GM23338 (cell line): ENCODE data around the gene CUBN. TPM values are rescaled to one million over a fixed set of nuclear protein-coding genes. Genes with fewer than 3 reads are reported as not detected.

Source experiments
- ATAC-seq: fragments of 200-7000 bp; cut with Tn5 transposase; 3 replicates; pipeline ENCODE4 v1.9.1; 2020
- DNase-seq: peaks from one replicate; pipeline ENCODE4 v3.0.0-alpha.2; 2015; ENCODE audit warnings: low spot score
- H2AFZ ChIP-seq: fragments of 200-600 bp; sonication (generic); 2 replicates; pipeline ENCODE4 v1.8.0; 2016; ENCODE audit warnings: antibody characterized with exemption, mild to moderate bottlenecking, moderate library complexity
- H3F3A ChIP-seq: fragments of 200-600 bp; sonication (generic); replicated peaks from 2 replicates; pipeline ENCODE4 v1.8.0; 2017; ENCODE audit warnings: antibody characterized with exemption, mixed run types, low read depth
- H3K27ac ChIP-seq: fragments of 200-600 bp; sonication (generic); 2 replicates; pipeline ENCODE4 v1.6.1; 2016; ENCODE audit warnings: low read depth
- H3K27me3 ChIP-seq: fragments of 200-600 bp; sonication (generic); 2 replicates; pipeline ENCODE4 v1.8.0; 2016; ENCODE audit warnings: mild to moderate bottlenecking, mixed run types, moderate library complexity; ENCODE audit not compliant: insufficient read depth
- H3K36me3 ChIP-seq: fragments of 200-600 bp; sonication (generic); 2 replicates; pipeline ENCODE4 v1.8.0; 2016; ENCODE audit warnings: mild to moderate bottlenecking; ENCODE audit not compliant: insufficient read depth
- H3K4me1 ChIP-seq: fragments of 200-600 bp; sonication (generic); 2 replicates; pipeline ENCODE4 v1.8.0; 2016; ENCODE audit warnings: mild to moderate bottlenecking, moderate library complexity; ENCODE audit not compliant: insufficient read depth
- H3K4me2 ChIP-seq: fragments of 200-600 bp; sonication (generic); 2 replicates; pipeline ENCODE4 v1.7.1; 2017; ENCODE audit warnings: mixed run types
- H3K4me3 ChIP-seq: fragments of 200-600 bp; sonication (generic); 2 replicates; pipeline ENCODE4 v1.6.1; 2016; ENCODE audit warnings: mixed run types
- H3K79me2 ChIP-seq: fragments of 200-600 bp; sonication (generic); replicated peaks from 2 replicates; pipeline ENCODE4 v1.8.0; 2017; ENCODE audit warnings: mild to moderate bottlenecking; ENCODE audit not compliant: insufficient read depth
- H3K9me2 ChIP-seq: fragments of 200-600 bp; sonication (generic); 2 replicates; pipeline ENCODE4 v1.8.0; 2017; ENCODE audit not compliant: insufficient read depth
- H4K20me1 ChIP-seq: fragments of 200-600 bp; sonication (generic); replicated peaks from 2 replicates; pipeline ENCODE4 v1.8.0; 2017; ENCODE audit warnings: mild to moderate bottlenecking; ENCODE audit not compliant: insufficient read depth
- H3K27ac Mint-ChIP-seq: 2 replicates; pipeline ENCODE4 v1.8.0; 2020; ENCODE audit warnings: inconsistent platforms, mild to moderate bottlenecking, moderate library complexity, mixed read lengths
- H3K27me3 Mint-ChIP-seq: 3 replicates; pipeline ENCODE4 v1.8.0; 2022; ENCODE audit warnings: low read depth, mild to moderate bottlenecking, moderate library complexity, mixed read lengths, inconsistent platforms; ENCODE audit not compliant: insufficient read depth, poor library complexity
- H3K36me3 Mint-ChIP-seq: 3 replicates; pipeline ENCODE4 v1.8.0; 2021; ENCODE audit warnings: low read depth, mild to moderate bottlenecking, inconsistent platforms, moderate library complexity, mixed read lengths
- H3K4me1 Mint-ChIP-seq: 3 replicates; pipeline ENCODE4 v1.8.0; 2020; ENCODE audit warnings: mild to moderate bottlenecking, inconsistent platforms, mixed read lengths
- H3K4me3 Mint-ChIP-seq: 3 replicates; pipeline ENCODE4 v1.8.0; 2021; ENCODE audit warnings: moderate library complexity, mild to moderate bottlenecking, inconsistent platforms, mixed read lengths
- H3K9me3 Mint-ChIP-seq: 3 replicates; pipeline ENCODE4 v1.8.0; 2020; ENCODE audit warnings: moderate library complexity, mild to moderate bottlenecking, inconsistent platforms, mixed read lengths
- CTCF ChIP-seq, 2 experiments: fragments of 200-600 bp in 1 of 2; sonication (generic) in 1 of 2; conservative IDR thresholded peaks; 2 replicates each; pipeline versions ENCODE4 v1.5.1 to v1.6.1; 2016 to 2017; ENCODE audit warnings: antibody characterized with exemption in 2 of 2, low read depth in 2 of 2, mild to moderate bottlenecking in 2 of 2, moderate library complexity in 1 of 2
- EZH2 ChIP-seq: fragments of 200-600 bp; sonication (generic); IDR thresholded peaks from one replicate; pipeline ENCODE4 v1.8.0; 2017; ENCODE audit warnings: antibody characterized with exemption, mild to moderate bottlenecking, low read depth; ENCODE audit not compliant: unreplicated experiment
- EZH2phosphoT487 ChIP-seq: fragments of 200-600 bp; sonication (generic); IDR thresholded peaks from one replicate; pipeline ENCODE4 v1.8.1; 2018; ENCODE audit warnings: antibody characterized with exemption; ENCODE audit not compliant: unreplicated experiment
- JUNB ChIP-seq: IDR thresholded peaks from one replicate; pipeline ENCODE4 v1.6.1; 2016; ENCODE audit warnings: antibody characterized with exemption; ENCODE audit not compliant: unreplicated experiment
- POLR2AphosphoS5 ChIP-seq: IDR thresholded peaks from 2 replicates; pipeline ENCODE4 v1.6.1; 2016; ENCODE audit warnings: antibody characterized with exemption, low read depth
- ZNF114 ChIP-seq: fragments of 250-450 bp; sonication (Bioruptor Pico); IDR thresholded peaks from 2 replicates; pipeline ENCODE4 v1.5.0; 2020; ENCODE audit warnings: mild to moderate bottlenecking, moderate library complexity
- ZNF331 ChIP-seq: fragments of 250-450 bp; sonication (Bioruptor Pico); IDR thresholded peaks from 2 replicates; pipeline ENCODE4 v1.5.0; 2020; ENCODE audit warnings: low read depth, mild to moderate bottlenecking, moderate library complexity
- polyA plus RNA-seq: library from polyadenylated mRNA; unstranded; fragments of >200 nt; fragmentation: Nextera tagmentation; extraction: Ambion mirVana; gene quantifications from 2 replicates; pipeline ENCODE4 v1.2.1, GENCODE V29; 2016
- total RNA-seq: library from RNA; depleted of rRNA; stranded (reverse); fragments of >200 nt; shearing (Covaris generic); gene quantifications from 2 replicates; pipeline ENCODE4 v1.2.3, GENCODE V29; 2014
- TF ChIP-seq, protein P1 (sequence below): IDR thresholded peaks from one replicate; pipeline ENCODE4 v1.6.1; 2018; ENCODE audit warnings: antibody characterized with exemption; ENCODE audit not compliant: unreplicated experiment
- TF ChIP-seq, protein P2 (sequence below): IDR thresholded peaks from 2 replicates; pipeline ENCODE4 v1.6.1; 2016; ENCODE audit warnings: antibody characterized with exemption

Gene CUBN
- total and polyA plus RNA-seq, 2 experiments from 2014 or later, result 0.06 to 1.8 TPM

GRCh38 chr10:17120694-17121093 is 8.9 kb downstream of the CUBN start:
- TF ChIP-seq JUNB (no peak), ZNF331 (CRISPR knock-in tag) (no peak), EZH2phosphoT487 (no peak)
- Histone ChIP-seq H3K9me2 (no peaks in the 10 kb centered on the region), H2AFZ (no peak overlapping the region), H3F3A (no peaks in the 10 kb centered on the region), H3K4me2 (no peak overlapping the region), H3K27ac (no peak overlapping the region), H3K4me3 (no peak overlapping the region), H3K79me2 (no peaks in the 10 kb centered on the region), H3K36me3 (no peaks in the 10 kb centered on the region), H3K27me3 (no peaks in the 10 kb centered on the region), H4K20me1 (no peaks in the 10 kb centered on the region), H3K4me1 (no peaks in the 10 kb centered on the region)
- DNase-seq (no peak), ATAC-seq (no peak)
- no peaks in the 10 kb centered on the region for H3K9me3 Mint-ChIP-seq
- H3K4me1 Mint-ChIP-seq, result peaks cover 13% of the 10 kb centered on the region
- no peaks in the 10 kb centered on the region for H3K36me3 Mint-ChIP-seq
- H3K4me3 Mint-ChIP-seq, result no peak overlapping the region
- H3K27ac Mint-ChIP-seq, result no peak overlapping the region
- no peaks in the 10 kb centered on the region for H3K27me3 Mint-ChIP-seq

DNA sequence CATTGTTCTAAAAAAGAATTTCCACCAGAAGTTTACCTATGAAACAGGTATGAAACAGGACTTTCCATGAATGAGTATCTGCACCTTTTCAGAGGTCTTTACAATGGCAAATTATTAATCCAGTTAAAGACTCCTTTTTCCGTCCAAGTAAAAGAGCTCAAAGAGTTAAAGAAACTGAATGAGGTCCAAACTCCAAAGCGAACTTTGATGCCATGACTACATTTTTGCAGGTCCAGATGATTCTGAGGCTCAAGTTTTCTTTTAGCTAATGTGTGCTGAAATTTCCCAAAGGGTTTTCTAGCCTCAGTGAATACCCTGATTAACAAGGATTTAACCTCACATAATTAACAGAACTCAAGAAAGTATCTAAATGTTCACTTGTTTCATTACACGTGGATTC is 9.8 kb downstream of the CUBN start:
- Histone ChIP-seq H2AFZ (no peak overlapping the region; the same call in 1 of the 2 replicates), H3K27me3 (no peaks in the 10 kb centered on the region), H3K27ac (no peak overlapping the region), H3K4me1 (no peaks in the 10 kb centered on the region), H3K4me2 (no peak overlapping the region), H4K20me1 (no peaks in the 10 kb centered on the region), H3K9me2 (no peaks in the 10 kb centered on the region), H3K36me3 (no peaks in the 10 kb centered on the region), H3K79me2 (no peaks in the 10 kb centered on the region), H3F3A (no peaks in the 10 kb centered on the region), H3K4me3 (no peak overlapping the region)
- ATAC-seq, result no peak
- no peaks in the 10 kb centered on the region for H3K27me3 Mint-ChIP-seq
- H3K27ac Mint-ChIP-seq, result no peak overlapping the region
- no peak overlapping the region for H3K4me3 Mint-ChIP-seq
- no peaks in the 10 kb centered on the region for H3K36me3 Mint-ChIP-seq
- H3K4me1 Mint-ChIP-seq, result peaks cover 13% of the 10 kb centered on the region
- DNase-seq, result no peak
- no peaks in the 10 kb centered on the region for H3K9me3 Mint-ChIP-seq
- TF ChIP-seq, protein P1, sequence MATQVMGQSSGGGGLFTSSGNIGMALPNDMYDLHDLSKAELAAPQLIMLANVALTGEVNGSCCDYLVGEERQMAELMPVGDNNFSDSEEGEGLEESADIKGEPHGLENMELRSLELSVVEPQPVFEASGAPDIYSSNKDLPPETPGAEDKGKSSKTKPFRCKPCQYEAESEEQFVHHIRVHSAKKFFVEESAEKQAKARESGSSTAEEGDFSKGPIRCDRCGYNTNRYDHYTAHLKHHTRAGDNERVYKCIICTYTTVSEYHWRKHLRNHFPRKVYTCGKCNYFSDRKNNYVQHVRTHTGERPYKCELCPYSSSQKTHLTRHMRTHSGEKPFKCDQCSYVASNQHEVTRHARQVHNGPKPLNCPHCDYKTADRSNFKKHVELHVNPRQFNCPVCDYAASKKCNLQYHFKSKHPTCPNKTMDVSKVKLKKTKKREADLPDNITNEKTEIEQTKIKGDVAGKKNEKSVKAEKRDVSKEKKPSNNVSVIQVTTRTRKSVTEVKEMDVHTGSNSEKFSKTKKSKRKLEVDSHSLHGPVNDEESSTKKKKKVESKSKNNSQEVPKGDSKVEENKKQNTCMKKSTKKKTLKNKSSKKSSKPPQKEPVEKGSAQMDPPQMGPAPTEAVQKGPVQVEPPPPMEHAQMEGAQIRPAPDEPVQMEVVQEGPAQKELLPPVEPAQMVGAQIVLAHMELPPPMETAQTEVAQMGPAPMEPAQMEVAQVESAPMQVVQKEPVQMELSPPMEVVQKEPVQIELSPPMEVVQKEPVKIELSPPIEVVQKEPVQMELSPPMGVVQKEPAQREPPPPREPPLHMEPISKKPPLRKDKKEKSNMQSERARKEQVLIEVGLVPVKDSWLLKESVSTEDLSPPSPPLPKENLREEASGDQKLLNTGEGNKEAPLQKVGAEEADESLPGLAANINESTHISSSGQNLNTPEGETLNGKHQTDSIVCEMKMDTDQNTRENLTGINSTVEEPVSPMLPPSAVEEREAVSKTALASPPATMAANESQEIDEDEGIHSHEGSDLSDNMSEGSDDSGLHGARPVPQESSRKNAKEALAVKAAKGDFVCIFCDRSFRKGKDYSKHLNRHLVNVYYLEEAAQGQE, result no peak
- no peak for TF ChIP-seq CTCF (conservative IDR thresholded peaks at IDR 0.05; ENCODE audit: low read depth in 2 of 2)
- TF ChIP-seq EZH2, result no peak
- no peak for TF ChIP-seq JUNB
- TF ChIP-seq ZNF331 (CRISPR knock-in tag), result no peak
- no peak for TF ChIP-seq POLR2AphosphoS5
- TF ChIP-seq, protein P2, sequence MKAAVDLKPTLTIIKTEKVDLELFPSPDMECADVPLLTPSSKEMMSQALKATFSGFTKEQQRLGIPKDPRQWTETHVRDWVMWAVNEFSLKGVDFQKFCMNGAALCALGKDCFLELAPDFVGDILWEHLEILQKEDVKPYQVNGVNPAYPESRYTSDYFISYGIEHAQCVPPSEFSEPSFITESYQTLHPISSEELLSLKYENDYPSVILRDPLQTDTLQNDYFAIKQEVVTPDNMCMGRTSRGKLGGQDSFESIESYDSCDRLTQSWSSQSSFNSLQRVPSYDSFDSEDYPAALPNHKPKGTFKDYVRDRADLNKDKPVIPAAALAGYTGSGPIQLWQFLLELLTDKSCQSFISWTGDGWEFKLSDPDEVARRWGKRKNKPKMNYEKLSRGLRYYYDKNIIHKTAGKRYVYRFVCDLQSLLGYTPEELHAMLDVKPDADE, result no peak
- no peak for TF ChIP-seq EZH2phosphoT487
- no peak for TF ChIP-seq ZNF114 (CRISPR knock-in tag)
